Stomach (tissue), 9 donors: ENCODE results near the gene MAMLD1. TPM values are rescaled to one million over a fixed set of nuclear protein-coding genes. Genes with fewer than 3 reads are reported as not detected.
A peak's percentile ranks its signal among the peaks of the same experiment; 100 is the strongest.

Source experiments
- DNase-seq, 2 donors: peaks; one replicate each; pipeline versions ENCODE4 v3.0.0 to v3.0.0-alpha.2; 2013 to 2019
- H3K27ac ChIP-seq, 5 donors: fragments of 200-600 bp in 4 of 5; sonication (generic) in 4 of 5; one replicate each; pipeline ENCODE4 v1.5.1; 2013 to 2019; ENCODE audit warnings: mild to moderate bottlenecking in 1 of 5, moderate library complexity in 1 of 5
- H3K27me3 ChIP-seq, 3 donors: fragments of 200-600 bp; sonication (generic); one replicate each; pipeline ENCODE4 v1.5.1; 2017 to 2019; ENCODE audit warnings: mixed run types in 1 of 3
- H3K36me3 ChIP-seq, 4 donors: fragments of 200-600 bp; sonication (generic); 1 replicate in 3 of 4; 2 replicates in 1 of 4; pipeline ENCODE4 v1.5.1; 2016 to 2019
- H3K4me1 ChIP-seq, 4 donors: fragments of 200-600 bp; sonication (generic); one replicate each; pipeline ENCODE4 v1.5.1; 2016 to 2019
- H3K4me3 ChIP-seq, 4 donors: fragments of 200-600 bp; sonication (generic) in 3 of 4; one replicate each; pipeline ENCODE4 v1.5.1; 2016 to 2019; ENCODE audit warnings: mild to moderate bottlenecking in 1 of 4
- H3K9me3 ChIP-seq, 4 donors: fragments of 200-600 bp; sonication (generic); one replicate each; pipeline ENCODE4 v1.5.1; 2016 to 2019
- CTCF ChIP-seq, 7 experiments: fragments of 450-650 bp in 4 of 7; fragments of 200-600 bp in 3 of 7; sonication (generic) in 3 of 7; IDR thresholded peaks; one replicate each; pipeline ENCODE4 v1.5.1; 2016 to 2019; ENCODE audit warnings: antibody characterized with exemption in 7 of 7, control low read depth in 2 of 7, mild to moderate bottlenecking in 1 of 7
- EP300 ChIP-seq: sonication (generic); formaldehyde crosslinking; IDR thresholded peaks from one replicate; pipeline ENCODE4 v1.6.1; 2017; ENCODE audit warnings: antibody characterized with exemption
- POLR2A ChIP-seq, 4 donors: fragments of 450-650 bp; IDR thresholded peaks; one replicate each; pipeline ENCODE4 v1.6.1; 2016; ENCODE audit warnings: antibody characterized with exemption in 4 of 4, control low read depth in 2 of 4, mild to moderate bottlenecking in 1 of 4, moderate library complexity in 1 of 4
- POLR2AphosphoS5 ChIP-seq, 3 donors: sonication (generic); formaldehyde crosslinking; IDR thresholded peaks; one replicate each; pipeline ENCODE4 v1.6.1; 2016; ENCODE audit warnings: antibody characterized with exemption in 3 of 3
- WGBS, 5 donors: extraction: QIAGEN DNeasy Blood & Tissue Kit in 3 of 5; methylation state at CpG; one replicate each; pipeline versions ENCODE4 v1.1.5 to v1.1.7; 2013 to 2018; 5-methylcytosine and 5-hydroxymethylcytosine counted together
- intact Hi-C: fragments of 100-400 bp; cut with DNase I; formaldehyde crosslinking; loops from one replicate; pipeline ENCODE4 v1.15.1; 2023; ENCODE audit warnings: low total_unique reads
- polyA plus RNA-seq, 3 donors: library from polyadenylated mRNA; stranded (reverse); fragments of 200-250 nt; gene quantifications; one replicate each; pipeline ENCODE4 v1.2.3, GENCODE V29; 2013
- total RNA-seq, 5 donors: library from RNA; depleted of rRNA; stranded (reverse); fragments of >200 nt; gene quantifications; one replicate each; pipeline versions ENCODE4 v1.1.0 to v1.2.3, GENCODE V29; 2014 to 2016
- donor health status: healthy with polysubstance abuse.
- donor health status: Bipolar disorder and iron deficiency.
- donor health status: healthy.

MAMLD1 gene
- total and polyA plus RNA-seq, 8 donors = 0.73 to 6.4 (median 1.7) TPM; not detected in 1

- Histone ChIP-seq H3K27ac (no peak overlapping the region), H3K4me3 (no peak overlapping the region), H3K36me3 (no peaks in the 10 kb centered on the region), H3K9me3 (no peaks in the 10 kb centered on the region), H3K4me1 (peaks cover 0 to 15% (median 7%) of the 10 kb centered on the region in 4 donors), H3K27me3 (peaks cover 0 to 4% (median 0%) of the 10 kb centered on the region in 3 donors)
- no peak for DNase-seq
- no peak for TF ChIP-seq POLR2AphosphoS5 (IDR thresholded peaks at IDR 0.05)
- no peak for TF ChIP-seq EP300
- intact Hi-C loops = no loop called here
- WGBS, 5 donors = 46 to 89% (median 80%) methylated on average over 3 of the region's 3 CpGs
Measured at GRCh38 chrX:150502091-150502490, 139.0 kb downstream of the MAMLD1 start.

GRCh38 chrX:150502979-150503897 is 140.1 kb downstream of the MAMLD1 start:
- no peaks in the 10 kb centered on the region for H3K36me3 ChIP-seq
- peak overlapping the region in 2 of 5 donors; percentile 17 to 30 for H3K27ac ChIP-seq

GRCh38 chrX:150503898-150504219 is 140.7 kb downstream of the MAMLD1 start:
- DNase-seq = peak in 1 of 2 donors; percentile 49

More at GRCh38 chrX:150502979-150503897, 140.1 kb downstream of the MAMLD1 start:
- no peak overlapping the region for H3K4me3 ChIP-seq
- WGBS, 5 donors = 73 to 86% (median 83%) methylated on average over 2 to 19 of the region's 19 CpGs
- TF ChIP-seq CTCF (IDR thresholded peaks at IDR 0.05) (no peak), POLR2A (IDR thresholded peaks at IDR 0.05) (no peak), EP300 (no peak), POLR2AphosphoS5 (IDR thresholded peaks at IDR 0.05) (no peak)
- no peak for DNase-seq
- intact Hi-C loops = no loop called here
- H3K4me1 ChIP-seq = peaks cover 0 to 26% (median 15%) of the 10 kb centered on the region in 4 donors
- H3K27me3 ChIP-seq = peaks cover 0 to 4% (median 0%) of the 10 kb centered on the region in 3 donors
- H3K9me3 ChIP-seq = no peaks in the 10 kb centered on the region

GRCh38 chrX:150504397-150505182 is 141.5 kb downstream of the MAMLD1 start:
- intact Hi-C loops = no loop called here
- Histone ChIP-seq H3K27me3 (peaks cover 0 to 4% (median 0%) of the 10 kb centered on the region in 3 donors), H3K9me3 (no peaks in the 10 kb centered on the region), H3K27ac (peak overlapping the region in 3 of 5 donors; percentile 50 to 76 (median 52)), H3K36me3 (no peaks in the 10 kb centered on the region), H3K4me1 (peaks cover 3 to 37% (median 24%) of the 10 kb centered on the region in 4 donors), H3K4me3 (no peak overlapping the region)
- 60 to 78% (median 73%) methylated on average over 9 of the region's 9 CpGs for WGBS, 5 donors
- TF ChIP-seq CTCF (IDR thresholded peaks at IDR 0.05) (no peak), POLR2AphosphoS5 (IDR thresholded peaks at IDR 0.05) (no peak), EP300 (no peak), POLR2A (IDR thresholded peaks at IDR 0.05) (no peak)
- DNase-seq = no peak

More at GRCh38 chrX:150503898-150504219, 140.7 kb downstream of the MAMLD1 start:
- no peak overlapping the region for H3K4me3 ChIP-seq
- 49 to 65% (median 61%) methylated on average over 5 of the region's 5 CpGs; no CpG with 5 or more reads in 1 of the 5 donors for WGBS, 5 donors
- intact Hi-C loops = no loop called here
- no peak for TF ChIP-seq EP300
- no peak for TF ChIP-seq CTCF (IDR thresholded peaks at IDR 0.05)
- no peak for TF ChIP-seq POLR2AphosphoS5 (IDR thresholded peaks at IDR 0.05)
- no peak for TF ChIP-seq POLR2A (IDR thresholded peaks at IDR 0.05)
- no peaks in the 10 kb centered on the region for H3K36me3 ChIP-seq
- H3K27me3 ChIP-seq = peaks cover 0 to 4% (median 0%) of the 10 kb centered on the region in 3 donors
- H3K27ac ChIP-seq = peak overlapping the region in 2 of 5 donors; percentile 22 to 30
- H3K4me1 ChIP-seq = peaks cover 3 to 32% (median 21%) of the 10 kb centered on the region in 4 donors
- H3K9me3 ChIP-seq = no peaks in the 10 kb centered on the region
